H1 (cell line): ENCODE data around the gene CRTC1. TPM values are rescaled to one million over a fixed set of nuclear protein-coding genes. Genes with fewer than 3 reads are reported as not detected.

ENCODE experiments used
- MAX ChIP-seq: IDR thresholded peaks from 2 replicates; pipeline ENCODE4 v1.6.1; 2012; ENCODE audit warnings: inconsistent platforms
- RAD21 ChIP-seq, 2 experiments: IDR thresholded peaks in 1 of 2; conservative IDR thresholded peaks in 1 of 2; 2 replicates each; pipeline ENCODE4 v1.6.1; 2011; ENCODE audit warnings: low read depth in 2 of 2, low read length in 2 of 2, improper control_type of control experiment in 1 of 2, inconsistent platforms in 1 of 2, mild to moderate bottlenecking in 1 of 2, moderate library complexity in 1 of 2
- RNF2 ChIP-seq: fragments of 200-900, 300-1000 bp; sonication (generic); IDR thresholded peaks from 2 replicates; pipeline ENCODE4 v1.7.1; 2016; ENCODE audit warnings: borderline replicate concordance, low read depth, mild to moderate bottlenecking, antibody characterized with exemption, low read length; ENCODE audit not compliant: poor library complexity, severe bottlenecking; ENCODE audit errors: missing control alignments
- polyA plus RNA-seq, 7 experiments: library from polyadenylated mRNA; depleted of rRNA in 3 of 7; stranded (reverse) in 5 of 7; unstranded in 2 of 7; fragments of >200 nt in 5 of 7; fragments of 200-250 nt in 2 of 7; gene quantifications; 1 replicate in 5 of 7; 2 replicates in 1 of 7; 4 replicates in 1 of 7; pipeline versions ENCODE4 v1.2.1 to v1.2.3, GENCODE V29; 2011 to 2013; ENCODE audit warnings: missing spikeins in 2 of 7, mixed read lengths in 2 of 7
- total RNA-seq: library from RNA; stranded (reverse); fragmentation: NEBNext Ultra II Directional; extraction: Animal tissue kit (Norgen Biotek cat#: 25700); gene quantifications from 2 replicates; pipeline ENCODE4 v1.2.1, GENCODE V29; 2021

Gene CRTC1
- total and polyA plus RNA-seq, 2 of the 8 experiments (the other 6 are each of a cell fraction or from before 2014, with no cell fraction given) = 2.9 to 8.5 TPM

- TF ChIP-seq RNF2 (no peak), RAD21 (IDR thresholded peaks at IDR 0.05 in 1 of 2, conservative IDR thresholded peaks at IDR 0.05 in 1 of 2; ENCODE audit: low read depth in 2 of 2, low read length in 2 of 2) (no peak), MAX (no peak)
Observed at GRCh38 chr19:18792661-18793060, 109.2 kb downstream of the CRTC1 start (continued).
